HG02870 (cell line): ENCODE data around the gene ATP11C.
"Not testable (repeated sequence)": the region's sequence is repeated elsewhere in the genome, so short reads cannot be mapped to it uniquely, and the experiment has no call there.

ENCODE experiments used
- ATAC-seq: cut with Tn5 transposase; IDR thresholded peaks from one replicate; pipeline ENCODE4 v1.9.1; 2021; ENCODE audit warnings: mild to moderate bottlenecking, moderate library complexity; ENCODE audit not compliant: unreplicated experiment

The ATP11C gene

DNA sequence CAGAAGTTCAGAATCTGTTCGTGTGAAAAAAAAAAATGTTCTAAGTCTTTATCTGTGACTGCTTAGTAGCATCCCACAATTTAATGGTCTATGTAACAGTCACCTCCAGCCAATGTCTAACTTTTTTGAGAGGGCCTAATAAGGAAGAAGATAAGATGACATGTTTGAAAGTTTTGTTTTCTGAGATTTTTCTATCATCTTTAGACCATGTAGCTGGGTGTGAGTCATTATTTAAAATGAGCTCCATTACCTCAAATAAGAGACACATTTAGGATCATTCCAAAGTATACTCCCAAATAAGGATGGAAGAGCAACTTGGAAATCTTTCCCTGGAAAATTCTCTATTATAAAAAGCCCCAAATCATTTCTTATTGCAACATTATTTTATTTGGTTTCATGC is 196.7 kb downstream of the ATP11C start:
- ATAC-seq, result no peak

DNA sequence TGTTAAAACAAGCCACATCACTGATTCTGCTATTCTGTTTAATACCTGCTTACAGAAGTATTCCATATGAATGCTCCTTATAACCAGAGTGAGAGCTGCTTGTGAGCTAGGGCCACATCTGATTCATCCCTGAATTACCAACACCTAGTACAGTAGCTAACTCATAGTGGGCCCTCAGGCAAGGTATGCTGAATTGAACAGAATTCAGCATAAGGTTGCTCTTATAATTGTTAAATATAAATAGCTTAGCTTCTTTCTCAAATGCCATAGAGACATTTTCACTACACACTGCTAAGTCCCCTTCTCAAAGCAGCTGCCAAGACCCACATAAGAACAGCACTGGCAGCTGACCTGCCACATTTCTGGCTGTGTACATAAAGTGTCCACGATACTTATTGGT is 197.9 kb downstream of the ATP11C start:
- no peak for ATAC-seq

DNA sequence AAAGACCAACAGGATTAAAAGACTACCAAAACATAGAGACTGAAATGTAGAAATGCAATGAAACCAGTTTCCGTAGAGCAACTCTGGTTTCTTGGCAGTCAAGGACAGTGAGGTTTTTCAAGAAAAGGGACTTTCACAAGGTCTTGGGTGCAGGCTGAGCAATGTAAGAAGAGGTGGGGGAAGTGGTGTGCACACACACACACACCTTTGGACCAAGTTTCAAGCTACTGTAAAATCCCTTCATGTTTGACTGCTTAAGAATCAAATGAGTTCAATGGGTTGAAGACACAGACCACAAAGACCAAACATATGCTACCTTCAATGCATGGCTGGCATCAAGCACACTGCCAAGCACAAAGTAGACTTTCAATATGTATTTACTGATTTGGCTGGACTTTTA is 207.1 kb downstream of the ATP11C start:
- ATAC-seq, result peak; percentile 95

DNA sequence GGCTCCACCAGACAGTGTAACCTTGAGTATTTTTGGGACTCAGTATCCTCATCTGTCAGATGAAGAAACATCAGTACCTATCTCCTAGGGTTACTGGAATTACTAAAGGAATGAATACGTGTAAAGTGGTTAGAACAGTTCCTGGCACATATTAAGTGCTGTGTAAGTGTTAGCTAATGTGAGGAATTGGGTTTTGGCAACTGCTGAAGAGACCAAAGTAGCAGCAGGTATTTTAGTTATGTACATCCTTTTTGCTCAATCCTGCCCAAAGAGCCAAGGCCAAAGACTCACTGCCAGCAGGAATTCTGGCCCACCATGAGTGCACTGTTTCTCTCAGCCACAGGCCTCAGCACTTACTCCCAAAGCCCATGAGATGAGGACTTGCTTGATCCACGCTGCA is 208.2 kb downstream of the ATP11C start:
- ATAC-seq, result no peak

DNA sequence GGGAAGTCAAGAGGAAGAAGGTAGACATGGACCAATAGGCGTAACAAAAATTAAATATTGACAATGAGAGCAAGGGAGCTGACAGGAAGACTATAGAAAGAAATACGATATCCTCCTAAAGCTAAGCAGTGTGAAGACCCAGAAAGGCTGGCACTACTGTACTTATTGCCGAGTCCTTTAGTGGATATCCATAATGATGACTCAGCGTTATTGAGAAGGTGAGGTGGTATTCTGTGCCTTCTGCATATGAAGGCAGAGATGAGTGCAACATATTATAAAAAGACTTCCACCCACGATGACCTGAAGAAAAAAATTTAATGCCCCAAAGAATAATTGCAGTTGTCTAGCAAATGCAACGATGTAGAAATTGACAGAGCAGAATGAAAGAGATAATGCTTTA is 211.9 kb downstream of the ATP11C start:
- ATAC-seq, result no peak

GRCh38 chrX:139720136-139720535 is 212.7 kb downstream of the ATP11C start:
- ATAC-seq, result no peak

DNA sequence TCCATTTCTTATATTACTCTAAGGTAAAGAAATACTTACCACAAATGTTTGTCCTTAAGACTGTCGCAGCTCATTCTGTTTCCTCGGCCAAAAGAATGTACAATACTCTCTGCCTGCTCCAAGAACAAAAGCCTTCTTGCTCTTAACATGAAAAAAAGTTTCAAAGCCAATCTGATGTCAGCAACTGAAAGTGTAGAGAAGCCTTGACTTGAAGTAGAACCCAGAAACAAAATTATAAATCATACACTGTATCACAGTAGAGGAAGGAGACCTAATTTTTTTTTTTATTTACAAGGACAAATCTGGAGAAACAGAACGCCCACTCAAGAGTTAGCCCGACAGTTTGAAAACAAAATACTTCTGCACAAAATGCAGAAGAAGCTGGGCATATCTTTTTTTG is 224.8 kb downstream of the ATP11C start, which contains the start of gene MCF2:
TSS of gene MCF2 (minus strand) at position 101 of the 400 bp plus-strand sequence. CDS start 56,423 bp downstream, outside the sequence.
- ATAC-seq, result no peak

DNA sequence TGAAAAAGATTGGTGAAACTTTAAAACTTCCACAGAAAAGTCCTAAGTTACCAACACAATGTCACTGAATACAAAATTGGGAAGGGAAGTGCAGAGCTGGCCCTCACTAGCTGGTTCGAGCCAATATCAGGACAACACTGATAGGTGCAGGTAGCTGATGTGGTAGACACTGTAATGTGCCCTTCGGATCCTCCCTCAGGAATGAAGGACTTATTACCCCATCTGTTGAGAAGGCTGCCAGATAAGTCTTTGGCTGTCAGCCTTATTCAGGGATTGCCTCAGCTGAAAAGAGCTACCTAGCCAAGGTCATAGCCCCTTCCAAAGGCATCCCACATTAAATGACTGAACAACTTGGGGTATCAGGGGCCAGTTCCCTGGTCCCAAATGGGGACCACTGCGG is 230.2 kb downstream of the ATP11C start:
- ATAC-seq, result no peak

DNA sequence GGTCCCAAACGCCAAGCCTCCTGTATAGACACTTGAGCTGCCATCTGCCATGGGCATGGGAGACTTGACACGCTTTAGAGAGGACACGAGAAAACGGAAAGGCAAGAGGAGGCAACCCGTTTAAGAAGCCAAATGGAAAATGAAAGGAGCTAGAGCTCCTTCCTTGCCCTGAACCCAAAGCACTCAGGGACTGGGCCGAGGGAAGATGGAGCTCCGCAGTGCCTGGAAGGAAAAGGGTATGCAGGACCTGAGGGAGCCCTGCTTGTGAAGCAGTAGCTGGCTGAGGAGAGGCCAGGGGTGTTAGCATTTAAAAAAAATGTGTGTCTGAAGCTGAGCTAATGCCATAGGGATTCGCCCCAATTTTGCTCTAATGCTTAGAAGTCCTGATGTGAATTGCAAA is 239.9 kb downstream of the ATP11C start:
- peak; percentile 14 for ATAC-seq

GRCh38 chrX:139692506-139692849 is 240.4 kb downstream of the ATP11C start:
- peak; percentile 43 for ATAC-seq

GRCh38 chrX:139691843-139692505 is 240.9 kb downstream of the ATP11C start:
- peak; percentile 38 for ATAC-seq

- ATAC-seq, result peak; percentile 8
These were observed 241.4 kb downstream of the ATP11C start for GRCh38 chrX:139691493-139691842.

GRCh38 chrX:139685175-139685574 is 247.7 kb downstream of the ATP11C start:
- not testable (repeated sequence) for ATAC-seq

DNA sequence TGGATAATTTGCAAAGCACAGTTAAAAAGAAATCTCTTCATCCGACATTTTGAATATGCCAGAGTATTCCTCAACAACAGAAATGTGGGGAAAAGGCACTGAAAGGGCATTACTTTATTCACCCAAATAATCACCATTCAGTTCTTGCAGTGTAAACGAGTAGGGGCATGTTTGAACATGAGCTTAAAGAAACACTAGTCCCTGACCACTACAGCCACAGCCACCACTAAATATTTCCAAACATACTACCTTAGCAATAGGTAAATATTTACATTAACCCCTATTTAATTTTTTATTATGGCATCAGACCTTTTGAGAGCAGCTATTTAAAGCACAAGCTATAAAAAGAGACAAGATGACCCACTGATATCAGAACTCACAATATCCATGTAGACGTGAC is 252.5 kb downstream of the ATP11C start:
- ATAC-seq, result no peak
